HL-60 (cell line): ENCODE results near the gene TULP4.
A peak's percentile ranks its signal among the peaks of the same experiment; 100 is the strongest.

Experiments
- DNase-seq, 2 experiments: peaks; one replicate each; pipeline ENCODE4 v3.0.0-alpha.2; 2010 to 2020; ENCODE audit warnings: low read depth in 1 of 2, low spot score in 1 of 2
- H3K27ac ChIP-seq: fragments of 250-450 bp; sonication (Bioruptor Pico); replicated peaks from 2 replicates; pipeline ENCODE4 v1.5.1; 2020; ENCODE audit warnings: mild to moderate bottlenecking, moderate library complexity
- H3K27me3 ChIP-seq: fragments of 250-450 bp; sonication (Bioruptor Pico); 2 replicates; pipeline ENCODE4 v1.5.1; 2021; ENCODE audit warnings: mild to moderate bottlenecking, moderate library complexity; ENCODE audit not compliant: insufficient read depth, poor library complexity, severe bottlenecking
- H3K4me3 ChIP-seq: replicated peaks from 2 replicates; pipeline ENCODE4 v1.5.1; 2011; ENCODE audit warnings: mild to moderate bottlenecking, control low read depth, low read length; ENCODE audit not compliant: insufficient read depth
- CTCF ChIP-seq: IDR thresholded peaks from one replicate; pipeline ENCODE4 v1.5.1; 2011; ENCODE audit warnings: low read length, control low read depth, inconsistent platforms; ENCODE audit not compliant: insufficient read depth
- GABPA ChIP-seq: IDR thresholded peaks from 2 replicates; pipeline ENCODE4 v1.6.1; 2012; ENCODE audit warnings: low read depth
- POLR2AphosphoS5 ChIP-seq: IDR thresholded peaks from 2 replicates; pipeline ENCODE4 v1.6.1; 2012; ENCODE audit warnings: low read depth
- SPI1 ChIP-seq: IDR thresholded peaks from 2 replicates; pipeline ENCODE4 v1.6.1; 2012; ENCODE audit warnings: low read depth, mild to moderate bottlenecking, borderline replicate concordance
- TF ChIP-seq, protein P1 (sequence below): IDR thresholded peaks from 2 replicates; pipeline ENCODE4 v1.6.1; 2012; ENCODE audit warnings: low read depth; ENCODE audit not compliant: insufficient replicate concordance

Gene TULP4

DNA sequence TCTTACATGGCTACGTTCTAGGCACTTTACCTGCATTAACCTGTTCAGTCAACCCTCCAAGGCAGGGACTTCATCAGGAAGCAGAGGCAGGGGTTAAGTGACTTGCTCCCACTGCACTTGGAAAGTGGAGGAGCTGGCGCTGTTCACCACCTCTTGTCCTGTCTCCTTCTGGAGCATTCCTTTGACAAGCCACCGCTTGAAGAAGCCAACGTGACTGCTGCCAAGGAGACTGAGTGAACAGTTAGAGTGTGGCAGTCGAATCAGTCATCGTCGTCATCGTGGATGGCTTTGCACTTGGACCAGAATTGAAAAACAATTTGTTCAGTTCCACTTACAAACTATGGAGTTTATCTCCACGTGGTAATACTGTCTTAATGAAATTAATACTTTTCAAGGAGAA lies 60.9 kb downstream of the TULP4 start:
- Histone ChIP-seq H3K27me3 (no peaks in the 10 kb centered on the region), H3K4me3 (no peak overlapping the region), H3K27ac (no peak overlapping the region)
- TF ChIP-seq, protein P1, sequence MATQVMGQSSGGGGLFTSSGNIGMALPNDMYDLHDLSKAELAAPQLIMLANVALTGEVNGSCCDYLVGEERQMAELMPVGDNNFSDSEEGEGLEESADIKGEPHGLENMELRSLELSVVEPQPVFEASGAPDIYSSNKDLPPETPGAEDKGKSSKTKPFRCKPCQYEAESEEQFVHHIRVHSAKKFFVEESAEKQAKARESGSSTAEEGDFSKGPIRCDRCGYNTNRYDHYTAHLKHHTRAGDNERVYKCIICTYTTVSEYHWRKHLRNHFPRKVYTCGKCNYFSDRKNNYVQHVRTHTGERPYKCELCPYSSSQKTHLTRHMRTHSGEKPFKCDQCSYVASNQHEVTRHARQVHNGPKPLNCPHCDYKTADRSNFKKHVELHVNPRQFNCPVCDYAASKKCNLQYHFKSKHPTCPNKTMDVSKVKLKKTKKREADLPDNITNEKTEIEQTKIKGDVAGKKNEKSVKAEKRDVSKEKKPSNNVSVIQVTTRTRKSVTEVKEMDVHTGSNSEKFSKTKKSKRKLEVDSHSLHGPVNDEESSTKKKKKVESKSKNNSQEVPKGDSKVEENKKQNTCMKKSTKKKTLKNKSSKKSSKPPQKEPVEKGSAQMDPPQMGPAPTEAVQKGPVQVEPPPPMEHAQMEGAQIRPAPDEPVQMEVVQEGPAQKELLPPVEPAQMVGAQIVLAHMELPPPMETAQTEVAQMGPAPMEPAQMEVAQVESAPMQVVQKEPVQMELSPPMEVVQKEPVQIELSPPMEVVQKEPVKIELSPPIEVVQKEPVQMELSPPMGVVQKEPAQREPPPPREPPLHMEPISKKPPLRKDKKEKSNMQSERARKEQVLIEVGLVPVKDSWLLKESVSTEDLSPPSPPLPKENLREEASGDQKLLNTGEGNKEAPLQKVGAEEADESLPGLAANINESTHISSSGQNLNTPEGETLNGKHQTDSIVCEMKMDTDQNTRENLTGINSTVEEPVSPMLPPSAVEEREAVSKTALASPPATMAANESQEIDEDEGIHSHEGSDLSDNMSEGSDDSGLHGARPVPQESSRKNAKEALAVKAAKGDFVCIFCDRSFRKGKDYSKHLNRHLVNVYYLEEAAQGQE = no peak
- TF ChIP-seq SPI1 = no peak
- no peak for TF ChIP-seq GABPA
- DNase-seq = no peak

DNA sequence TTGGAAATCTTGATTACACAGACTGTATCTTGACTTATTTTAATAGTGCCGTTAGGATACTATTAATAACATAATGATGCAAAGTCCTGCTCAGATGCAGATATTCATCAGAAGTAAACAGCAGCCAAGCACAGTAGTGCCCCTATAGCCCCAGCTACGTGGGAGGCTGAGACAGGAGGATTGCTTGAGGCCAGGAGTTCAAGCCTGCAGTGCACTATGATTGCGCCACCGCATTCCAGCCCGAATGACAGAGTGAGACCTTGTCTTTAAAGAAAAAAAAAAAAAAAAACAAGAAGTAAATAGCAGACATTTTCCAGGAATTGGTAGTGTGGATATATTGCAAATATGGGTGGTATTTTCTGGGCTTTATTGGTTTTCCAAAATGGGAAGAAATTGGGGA lies 61.8 kb downstream of the TULP4 start:
- no peaks in the 10 kb centered on the region for H3K27me3 ChIP-seq
- H3K4me3 ChIP-seq = no peak overlapping the region
- TF ChIP-seq, protein P1 = no peak
- TF ChIP-seq GABPA (no peak), POLR2AphosphoS5 (no peak), SPI1 (no peak), CTCF (no peak)
- no peak overlapping the region for H3K27ac ChIP-seq
- peak in 1 of 2 experiments; percentile 9 for DNase-seq

- H3K27me3 ChIP-seq = no peaks in the 10 kb centered on the region
- no peak overlapping the region for H3K4me3 ChIP-seq
- DNase-seq = no peak
- no peak for TF ChIP-seq SPI1
- TF ChIP-seq, protein P1 = no peak
- TF ChIP-seq CTCF = no peak
- no peak for TF ChIP-seq GABPA
- TF ChIP-seq POLR2AphosphoS5 = no peak
- H3K27ac ChIP-seq = no peak overlapping the region
Observed at GRCh38 chr6:158376631-158377081, 64.4 kb downstream of the TULP4 start.

GRCh38 chr6:158377860-158378259 lies 65.6 kb downstream of the TULP4 start:
- no peak for DNase-seq
- TF ChIP-seq, protein P1 = no peak
- TF ChIP-seq GABPA (no peak), CTCF (no peak), POLR2AphosphoS5 (no peak), SPI1 (no peak)
- no peak overlapping the region for H3K27ac ChIP-seq

More at GRCh38 chr6:158377860-158378259, 65.6 kb downstream of the TULP4 start:
- no peak overlapping the region for H3K4me3 ChIP-seq
- no peaks in the 10 kb centered on the region for H3K27me3 ChIP-seq
